HFFc6 (cell line): ENCODE data around the gene GANAB. TPM values are rescaled to one million over a fixed set of nuclear protein-coding genes. Genes with fewer than 3 reads are reported as not detected.

Experiments
- DNase-seq: peaks from one replicate; pipeline ENCODE4 v3.0.0-alpha.2; 2018
- H3K27ac Mint-ChIP-seq: 2 replicates; pipeline ENCODE4 v1.8.0; 2020; ENCODE audit warnings: mild to moderate bottlenecking, mixed read lengths
- H3K27me3 Mint-ChIP-seq: 2 replicates; pipeline ENCODE4 v1.8.0; 2021; ENCODE audit warnings: mild to moderate bottlenecking, moderate library complexity, mixed read lengths; ENCODE audit not compliant: insufficient read depth
- H3K36me3 Mint-ChIP-seq: 2 replicates; pipeline ENCODE4 v1.8.0; 2021; ENCODE audit warnings: low read depth, mixed read lengths
- H3K4me1 Mint-ChIP-seq: 2 replicates; pipeline ENCODE4 v1.8.0; 2020; ENCODE audit warnings: low read depth, mixed read lengths
- H3K4me3 Mint-ChIP-seq: 2 replicates; pipeline ENCODE4 v1.8.0; 2020; ENCODE audit warnings: mild to moderate bottlenecking, moderate library complexity, mixed read lengths
- H3K9me3 Mint-ChIP-seq: 2 replicates; pipeline ENCODE4 v1.8.0; 2020; ENCODE audit warnings: mild to moderate bottlenecking, mixed read lengths
- total RNA-seq, 6 experiments: library from RNA; stranded (reverse); fragmentation: NEBNext Ultra II Directional; extraction: Animal tissue kit (Norgen Biotek cat#: 25700); gene quantifications; 2 replicates in 1 of 6; 3 replicates in 5 of 6; pipeline ENCODE4 v1.2.3, GENCODE V29; 2021
- TF ChIP-seq, protein P1 (sequence below): fragments of 200-600 bp; sonication (generic); IDR thresholded peaks from 2 replicates; pipeline ENCODE4 v1.5.0; 2021; ENCODE audit warnings: antibody characterized with exemption, mild to moderate bottlenecking

GANAB gene
- total RNA-seq, 6 experiments from 2014 or later: 331 to 450 (median 416) TPM

DNA sequence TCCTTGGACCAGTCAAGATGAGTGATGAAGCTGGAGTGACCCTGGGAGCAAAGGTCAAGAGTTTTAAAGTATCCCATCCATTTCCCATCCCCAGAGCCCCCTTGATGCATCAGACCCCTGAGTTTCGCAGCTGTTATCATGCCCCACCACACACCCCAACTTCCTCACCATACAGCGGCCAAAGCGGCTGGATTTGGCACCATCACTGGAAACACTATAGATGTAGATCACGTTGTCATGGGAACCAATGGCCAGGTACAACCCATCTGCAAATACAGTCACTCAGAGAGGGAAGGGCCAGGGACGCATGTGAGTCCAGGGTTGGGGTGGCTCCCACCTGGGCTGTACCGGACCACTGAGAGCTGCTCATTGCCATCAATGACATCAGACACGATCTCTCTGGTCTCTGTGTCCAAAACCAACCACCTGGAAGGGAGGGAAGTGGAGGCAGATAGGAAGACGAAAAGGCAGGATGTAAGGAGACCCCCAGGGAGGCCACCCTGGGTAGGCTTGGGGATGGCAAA is 42.6 kb downstream of the GANAB start:
- DNase-seq: no peak
- TF ChIP-seq, protein P1, sequence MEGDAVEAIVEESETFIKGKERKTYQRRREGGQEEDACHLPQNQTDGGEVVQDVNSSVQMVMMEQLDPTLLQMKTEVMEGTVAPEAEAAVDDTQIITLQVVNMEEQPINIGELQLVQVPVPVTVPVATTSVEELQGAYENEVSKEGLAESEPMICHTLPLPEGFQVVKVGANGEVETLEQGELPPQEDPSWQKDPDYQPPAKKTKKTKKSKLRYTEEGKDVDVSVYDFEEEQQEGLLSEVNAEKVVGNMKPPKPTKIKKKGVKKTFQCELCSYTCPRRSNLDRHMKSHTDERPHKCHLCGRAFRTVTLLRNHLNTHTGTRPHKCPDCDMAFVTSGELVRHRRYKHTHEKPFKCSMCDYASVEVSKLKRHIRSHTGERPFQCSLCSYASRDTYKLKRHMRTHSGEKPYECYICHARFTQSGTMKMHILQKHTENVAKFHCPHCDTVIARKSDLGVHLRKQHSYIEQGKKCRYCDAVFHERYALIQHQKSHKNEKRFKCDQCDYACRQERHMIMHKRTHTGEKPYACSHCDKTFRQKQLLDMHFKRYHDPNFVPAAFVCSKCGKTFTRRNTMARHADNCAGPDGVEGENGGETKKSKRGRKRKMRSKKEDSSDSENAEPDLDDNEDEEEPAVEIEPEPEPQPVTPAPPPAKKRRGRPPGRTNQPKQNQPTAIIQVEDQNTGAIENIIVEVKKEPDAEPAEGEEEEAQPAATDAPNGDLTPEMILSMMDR: no peak
- Mint-ChIP-seq H3K4me1 (peaks cover 29% of the 10 kb centered on the region), H3K27me3 (peaks cover 6% of the 10 kb centered on the region), H3K9me3 (no peaks in the 10 kb centered on the region), H3K27ac (peak overlapping the region; percentile 25; the same call in 1 of the 2 replicates), H3K36me3 (peaks cover 41% of the 10 kb centered on the region), H3K4me3 (peak overlapping the region; percentile 61; the same call in 1 of the 2 replicates)

DNA sequence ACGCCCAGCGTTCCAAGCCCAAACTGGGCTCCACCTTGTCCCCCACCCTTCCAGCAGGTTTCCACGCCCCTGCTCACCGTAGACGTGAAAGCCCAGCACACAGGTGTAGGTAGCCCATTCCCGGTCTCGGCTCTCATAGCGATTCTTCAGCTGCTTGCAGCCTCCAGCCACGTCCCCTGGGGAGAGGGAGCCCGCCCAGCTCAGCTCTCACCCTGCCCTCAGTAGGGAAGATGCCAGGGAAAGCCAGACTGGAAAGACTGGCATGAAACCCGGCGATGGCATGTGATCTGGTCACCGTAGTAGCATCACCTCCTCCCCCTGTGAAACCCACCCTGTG is 43.4 kb downstream of the GANAB start:
- peaks cover 47% of the 10 kb centered on the region for H3K36me3 Mint-ChIP-seq
- DNase-seq: no peak
- peaks cover 11% of the 10 kb centered on the region for H3K27me3 Mint-ChIP-seq
- no peaks in the 10 kb centered on the region for H3K9me3 Mint-ChIP-seq
- H3K27ac Mint-ChIP-seq: peak overlapping the region; percentile 25; the same call in 1 of the 2 replicates
- TF ChIP-seq, protein P1: no peak
- peaks cover 36% of the 10 kb centered on the region for H3K4me1 Mint-ChIP-seq
- peak overlapping the region; percentile 61 for H3K4me3 Mint-ChIP-seq

DNA sequence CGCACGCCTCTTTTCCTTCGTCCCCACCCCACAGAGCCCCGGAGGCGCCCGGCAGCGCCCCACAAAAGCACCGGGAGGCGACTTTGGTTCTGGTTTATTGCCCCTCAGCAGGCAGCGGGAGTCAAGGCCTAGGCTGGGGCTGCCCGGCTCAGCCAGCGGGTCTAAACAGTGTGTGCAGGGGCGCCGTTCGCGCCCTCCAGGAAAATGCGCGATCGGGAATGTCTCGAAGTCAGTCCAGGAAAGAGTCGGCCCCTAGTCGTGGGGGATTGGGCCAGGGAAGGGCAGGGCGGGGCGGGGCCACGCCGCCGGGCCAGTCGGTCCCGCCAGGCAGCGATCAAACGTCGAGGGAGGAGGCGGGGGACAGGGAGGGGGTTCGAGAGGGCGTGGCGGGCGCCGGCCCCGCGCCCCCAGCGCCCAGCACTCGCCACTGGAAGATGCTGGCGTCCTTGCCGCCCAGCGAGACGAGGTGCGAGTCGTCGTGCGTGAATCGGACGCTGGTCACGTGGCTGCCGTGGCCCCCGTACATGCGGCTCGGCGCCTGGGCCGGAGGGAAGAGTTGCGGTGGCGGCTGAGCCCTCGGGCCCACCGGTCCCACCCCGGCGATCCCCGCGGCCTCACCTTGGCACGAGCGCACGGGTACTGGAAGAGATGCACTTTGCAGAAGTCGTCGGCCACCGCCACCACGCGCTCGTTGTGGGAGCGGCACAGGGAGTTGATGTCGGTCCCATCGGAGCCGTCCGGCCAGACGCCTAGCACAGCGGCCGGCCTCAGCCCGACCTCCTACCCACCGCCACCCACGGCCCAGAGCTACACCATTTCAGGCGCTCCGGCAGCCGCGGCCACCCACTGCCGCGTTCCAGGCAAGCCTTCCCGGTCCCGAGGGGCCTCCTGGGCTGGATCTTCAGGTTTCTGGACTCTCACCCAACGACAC is 44.0 kb downstream of the GANAB start:
- Mint-ChIP-seq H3K36me3 (peaks cover 50% of the 10 kb centered on the region), H3K4me3 (peak overlapping the region; percentile 96)
- peak; percentile 26 for DNase-seq

DNA sequence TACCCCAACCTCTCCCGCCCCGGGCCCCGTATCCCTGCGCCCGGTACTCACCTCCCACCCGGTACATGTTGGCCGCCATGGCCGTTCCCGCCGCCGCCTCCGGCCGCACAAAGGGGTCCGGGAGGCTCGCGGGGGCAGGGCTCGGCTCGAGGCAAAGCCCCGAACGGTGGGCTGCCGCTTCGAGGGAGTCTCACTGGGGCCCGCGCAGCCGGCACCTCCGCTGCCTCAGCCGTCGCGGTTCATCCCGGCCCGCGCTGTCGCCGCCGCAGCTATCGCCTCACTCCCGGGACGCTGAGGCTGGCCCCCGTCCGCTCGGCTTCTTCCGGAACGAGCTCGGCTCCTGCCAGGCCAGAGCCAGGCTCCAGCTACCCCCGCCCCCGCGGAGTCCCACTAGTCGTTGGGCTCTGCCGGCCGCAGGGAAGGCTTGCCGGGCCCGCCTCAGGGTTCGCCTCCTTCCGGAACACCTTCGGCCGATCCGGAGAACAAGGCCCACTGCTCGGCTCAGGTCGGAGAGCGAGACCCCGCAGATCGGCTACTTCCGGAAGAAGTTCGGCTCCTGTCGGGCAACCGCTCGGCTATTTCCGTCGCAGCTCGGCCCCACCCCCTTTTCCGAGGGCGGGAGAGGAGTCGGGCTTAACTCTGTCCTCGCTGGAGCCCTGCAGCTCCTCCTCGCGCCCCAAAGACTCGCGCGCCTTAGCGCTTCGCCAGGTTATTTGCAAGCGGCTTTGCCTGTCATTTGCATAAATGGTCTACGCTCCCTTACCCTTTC is 44.9 kb downstream of the GANAB start, which contains the start of gene MTA2:
MTA2 (minus strand) TSS at position 494 of the 769 bp plus-strand sequence; CDS start at position 79, 415 bp downstream.
- peaks cover 15% of the 10 kb centered on the region for H3K27me3 Mint-ChIP-seq
- H3K27ac Mint-ChIP-seq: peak within 1 kb of the TSS; percentile 89
- peak; percentile 97 for DNase-seq
- H3K4me3 Mint-ChIP-seq: peak within 1 kb of the TSS; percentile 96
- peaks cover 49% of the 10 kb centered on the region for H3K36me3 Mint-ChIP-seq
- H3K4me1 Mint-ChIP-seq: peaks cover 40% of the 10 kb centered on the region
- no peaks in the 10 kb centered on the region for H3K9me3 Mint-ChIP-seq
- TF ChIP-seq, protein P1: no peak

More for the DNA sequence above, 44.0 kb downstream of the GANAB start:
- peaks cover 13% of the 10 kb centered on the region for H3K27me3 Mint-ChIP-seq
- TF ChIP-seq, protein P1: peak; percentile 3; the same call in 1 of the 2 replicates
- H3K9me3 Mint-ChIP-seq: no peaks in the 10 kb centered on the region
- peak overlapping the region; percentile 89 for H3K27ac Mint-ChIP-seq
- H3K4me1 Mint-ChIP-seq: peaks cover 40% of the 10 kb centered on the region

DNA sequence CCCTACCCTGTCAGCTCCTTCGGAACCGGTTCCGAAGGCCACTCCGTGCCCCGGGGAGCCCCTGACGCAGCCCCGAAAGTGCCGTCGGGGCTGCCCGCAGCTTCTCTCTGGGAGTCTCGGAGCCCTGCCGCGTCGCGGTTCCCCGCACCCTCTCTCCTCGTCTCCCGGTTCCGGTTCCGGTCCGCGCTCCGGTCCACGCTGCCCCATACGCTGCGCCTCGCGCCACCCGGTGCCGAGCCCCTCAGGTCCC is 45.4 kb downstream of the GANAB start:
- DNase-seq: no peak
- TF ChIP-seq, protein P1: no peak
- peaks cover 49% of the 10 kb centered on the region for H3K36me3 Mint-ChIP-seq
- H3K27ac Mint-ChIP-seq: peak overlapping the region; percentile 89
- H3K9me3 Mint-ChIP-seq: no peaks in the 10 kb centered on the region
- peaks cover 40% of the 10 kb centered on the region for H3K4me1 Mint-ChIP-seq
- H3K4me3 Mint-ChIP-seq: peak overlapping the region; percentile 96
- H3K27me3 Mint-ChIP-seq: peaks cover 15% of the 10 kb centered on the region
